ENCODE results near the gene FAM117A. TPM values are rescaled to one million over a fixed set of nuclear protein-coding genes. Genes with fewer than 3 reads are reported as not detected.

Gene FAM117A
- polyA plus RNA-seq, 1 experiment: 2.5 TPM

DNA sequence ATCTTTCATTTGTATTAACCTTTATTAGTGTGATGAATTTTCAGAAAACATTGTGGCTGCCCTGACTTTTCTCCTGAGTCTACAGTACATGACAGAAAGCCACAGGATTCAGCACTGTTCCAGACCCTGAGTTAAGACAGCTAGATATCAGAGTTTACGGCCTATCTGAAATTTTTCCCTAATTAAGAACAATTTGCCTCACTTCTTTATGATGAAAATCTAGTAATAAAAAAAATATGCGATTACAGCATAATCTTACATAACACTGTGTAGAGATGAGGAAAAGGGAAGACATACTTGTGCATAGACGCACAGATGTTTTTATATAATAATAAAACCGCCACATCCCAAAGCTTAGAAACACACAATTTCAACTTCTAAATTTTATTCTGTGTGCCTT, 93.3 kb downstream of the FAM117A start:
- POLR2A ChIA-PET: no interaction called here
- no peak for DNase-seq (ENCODE audit: low read depth, low spot score)
- no peak overlapping the region for H3K27ac ChIP-seq (ENCODE audit: low read depth, low read length)
- H3K27me3 ChIP-seq (ENCODE audit: control insufficient read depth, insufficient read depth, low read length): no peaks in the 10 kb centered on the region
- H3K9me3 ChIP-seq (ENCODE audit: control insufficient read depth, insufficient read depth, low read length): no peaks in the 10 kb centered on the region
- TF ChIP-seq, protein P1, sequence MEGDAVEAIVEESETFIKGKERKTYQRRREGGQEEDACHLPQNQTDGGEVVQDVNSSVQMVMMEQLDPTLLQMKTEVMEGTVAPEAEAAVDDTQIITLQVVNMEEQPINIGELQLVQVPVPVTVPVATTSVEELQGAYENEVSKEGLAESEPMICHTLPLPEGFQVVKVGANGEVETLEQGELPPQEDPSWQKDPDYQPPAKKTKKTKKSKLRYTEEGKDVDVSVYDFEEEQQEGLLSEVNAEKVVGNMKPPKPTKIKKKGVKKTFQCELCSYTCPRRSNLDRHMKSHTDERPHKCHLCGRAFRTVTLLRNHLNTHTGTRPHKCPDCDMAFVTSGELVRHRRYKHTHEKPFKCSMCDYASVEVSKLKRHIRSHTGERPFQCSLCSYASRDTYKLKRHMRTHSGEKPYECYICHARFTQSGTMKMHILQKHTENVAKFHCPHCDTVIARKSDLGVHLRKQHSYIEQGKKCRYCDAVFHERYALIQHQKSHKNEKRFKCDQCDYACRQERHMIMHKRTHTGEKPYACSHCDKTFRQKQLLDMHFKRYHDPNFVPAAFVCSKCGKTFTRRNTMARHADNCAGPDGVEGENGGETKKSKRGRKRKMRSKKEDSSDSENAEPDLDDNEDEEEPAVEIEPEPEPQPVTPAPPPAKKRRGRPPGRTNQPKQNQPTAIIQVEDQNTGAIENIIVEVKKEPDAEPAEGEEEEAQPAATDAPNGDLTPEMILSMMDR (IDR thresholded peaks at IDR 0.05; ENCODE audit: low read depth, low read length): no peak
- no peak overlapping the region for H3K4me3 ChIP-seq (ENCODE audit: low read depth, low read length)
- CTCF ChIA-PET: interaction anchor here (0.6 kb wide), 1 partner anchor 100 kb away, joined by 4 read pairs; no protein-coding TSS in a partner anchor

DNA sequence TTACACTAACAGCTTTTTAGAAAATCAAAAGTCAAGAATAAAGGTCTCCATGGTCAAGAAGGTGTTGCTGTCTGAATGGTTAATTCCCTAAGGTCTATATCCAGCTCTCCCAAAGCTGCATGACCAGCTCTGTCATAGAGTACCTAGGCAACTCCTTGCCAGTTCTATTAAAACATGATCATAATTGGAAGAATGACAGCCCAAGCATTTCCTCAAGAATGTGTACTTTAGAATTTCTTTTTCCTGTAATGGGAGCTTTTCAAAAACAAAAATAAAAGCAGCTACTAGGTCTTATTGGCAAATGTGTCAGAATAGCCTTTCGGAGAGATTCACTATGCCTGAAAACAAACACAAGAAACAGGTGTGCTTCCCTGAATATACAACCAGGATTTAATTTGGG, 93.9 kb downstream of the FAM117A start:
- CTCF ChIA-PET: no interaction called here

DNA sequence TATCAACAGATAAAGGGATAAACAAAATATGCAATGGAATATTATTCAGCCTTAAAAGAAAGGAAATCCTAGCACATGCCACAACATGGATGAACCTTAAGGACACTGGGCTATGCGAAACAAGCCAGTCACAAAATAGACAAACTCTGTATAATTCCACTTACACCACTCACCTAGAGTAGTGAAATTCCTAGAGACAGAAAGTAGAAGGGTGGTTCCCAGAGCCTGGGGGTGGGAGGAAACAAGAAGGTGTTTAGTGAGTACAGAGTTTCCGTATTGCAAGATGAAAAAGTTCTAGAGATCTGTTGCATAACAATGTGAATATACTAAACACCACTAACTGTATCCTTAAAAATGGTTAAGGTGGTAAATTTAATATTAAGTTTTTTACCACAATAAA, 96.1 kb downstream of the FAM117A start:
- ChIA-PET CTCF (no interaction called here), POLR2A (no interaction called here)
- no peaks in the 10 kb centered on the region for H3K27me3 ChIP-seq (ENCODE audit: control insufficient read depth, insufficient read depth, low read length)
- TF ChIP-seq, protein P1 (IDR thresholded peaks at IDR 0.05; ENCODE audit: low read depth, low read length): no peak
- no peak overlapping the region for H3K4me3 ChIP-seq (ENCODE audit: low read depth, low read length)
- DNase-seq (ENCODE audit: low read depth, low spot score): no peak
- H3K27ac ChIP-seq (ENCODE audit: low read depth, low read length): no peak overlapping the region
- H3K9me3 ChIP-seq (ENCODE audit: control insufficient read depth, insufficient read depth, low read length): no peaks in the 10 kb centered on the region

More for the DNA sequence above, 93.9 kb downstream of the FAM117A start:
- Histone ChIP-seq H3K9me3 (ENCODE audit: control insufficient read depth, insufficient read depth, low read length) (no peaks in the 10 kb centered on the region), H3K4me3 (ENCODE audit: low read depth, low read length) (no peak overlapping the region), H3K27ac (ENCODE audit: low read depth, low read length) (no peak overlapping the region), H3K27me3 (ENCODE audit: control insufficient read depth, insufficient read depth, low read length) (no peaks in the 10 kb centered on the region)
- POLR2A ChIA-PET: no interaction called here
- DNase-seq (ENCODE audit: low read depth, low spot score): no peak
- TF ChIP-seq, protein P1 (IDR thresholded peaks at IDR 0.05; ENCODE audit: low read depth, low read length): no peak

DNA sequence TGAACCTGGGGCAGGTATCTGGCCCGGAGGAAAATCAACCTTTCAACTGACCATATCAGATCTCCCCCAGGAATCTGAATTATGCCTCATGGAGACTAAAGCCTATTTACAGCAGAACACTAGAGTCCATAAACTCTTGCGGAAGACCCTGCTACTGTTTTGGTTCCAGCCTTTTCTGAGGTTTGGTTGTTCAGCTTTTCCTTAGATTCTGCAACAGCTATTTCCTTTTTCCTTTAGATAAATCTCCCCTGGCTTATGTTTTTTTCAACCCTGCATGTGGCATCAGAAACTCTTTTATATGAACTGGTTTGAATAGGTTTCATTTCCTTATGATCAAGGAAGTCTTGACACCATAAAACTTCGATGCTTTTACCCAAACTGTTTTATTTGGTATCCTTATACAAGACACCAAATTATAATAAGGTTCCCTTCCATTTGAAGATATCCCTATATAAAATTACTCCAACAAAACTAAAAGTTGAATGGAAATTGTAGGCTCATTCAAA, 99.2 kb downstream of the FAM117A start:
- ChIA-PET CTCF (no interaction called here), POLR2A (no interaction called here)
- TF ChIP-seq, protein P1 (IDR thresholded peaks at IDR 0.05; ENCODE audit: low read depth, low read length): no peak

More for the DNA sequence above, 99.2 kb downstream of the FAM117A start:
- H3K9me3 ChIP-seq (ENCODE audit: control insufficient read depth, insufficient read depth, low read length): no peaks in the 10 kb centered on the region
- no peak overlapping the region for H3K27ac ChIP-seq (ENCODE audit: low read depth, low read length)
- DNase-seq (ENCODE audit: low read depth, low spot score): no peak
- no peaks in the 10 kb centered on the region for H3K27me3 ChIP-seq (ENCODE audit: control insufficient read depth, insufficient read depth, low read length)
- H3K4me3 ChIP-seq (ENCODE audit: low read depth, low read length): no peak overlapping the region

Other genes starting within 250 kb of the FAM117A start
- 0.20 and 0.27 TPM in 2 replicates for gene NXPH3, start 188.3 kb downstream of the FAM117A start, polyA plus RNA-seq (2011; rRNA removed)
- 51.6 and 52.1 TPM in 2 replicates for gene SPOP, start 86.0 kb downstream of the FAM117A start, polyA plus RNA-seq (2011; rRNA removed)
- 99.1 and 109 TPM in 2 replicates for gene SLC35B1, start 56.2 kb downstream of the FAM117A start, polyA plus RNA-seq (2011; rRNA removed)
- 26.5 and 27.0 TPM in 2 replicates for gene KAT7, start 24.6 kb upstream of the FAM117A start, polyA plus RNA-seq (2011; rRNA removed)
- gene TAC4, start 83.9 kb upstream of the FAM117A start, polyA plus RNA-seq (2011; rRNA removed): not detected in 2 replicates
- 0.15 TPM in 1 of 2 replicates, not detected in the other for gene DLX4, start 205.1 kb upstream of the FAM117A start, polyA plus RNA-seq (2011; rRNA removed)
- gene DLX3, start 231.1 kb upstream of the FAM117A start, polyA plus RNA-seq (2011; rRNA removed): not detected in 2 replicates